Transverse colon (tissue), 4 donors: Measurements from ENCODE around the gene MYRIP. TPM values are rescaled to one million over a fixed set of nuclear protein-coding genes. Genes with fewer than 3 reads are reported as not detected.

Experiments used
- DNase-seq: peaks from one replicate; pipeline ENCODE4 v3.0.0-alpha.2; 2019
- H3K27ac ChIP-seq, 4 donors: fragments of 200-600 bp; sonication (generic); 2 replicates each; pipeline ENCODE4 v1.5.1; 2016 to 2018; ENCODE audit warnings: inconsistent platforms in 4 of 4
- H3K27me3 ChIP-seq: fragments of 200-600 bp; sonication (generic); 2 replicates; pipeline ENCODE4 v1.5.1; 2017; ENCODE audit warnings: inconsistent platforms
- H3K36me3 ChIP-seq, 4 donors: fragments of 200-600 bp; sonication (generic); 2 replicates each; pipeline ENCODE4 v1.5.1; 2017 to 2019; ENCODE audit warnings: inconsistent platforms in 4 of 4
- H3K4me1 ChIP-seq, 4 donors: fragments of 200-600 bp; sonication (generic); 2 replicates each; pipeline ENCODE4 v1.5.1; 2017 to 2020; ENCODE audit warnings: inconsistent platforms in 4 of 4
- H3K4me3 ChIP-seq, 4 donors: fragments of 200-600 bp; sonication (generic); 1 replicate in 1 of 4; 2 replicates in 3 of 4; pipeline versions ENCODE4 v1.5.1 to v1.6.1; 2017 to 2019; ENCODE audit warnings: inconsistent platforms in 4 of 4
- H3K9me3 ChIP-seq, 2 donors: fragments of 200-600 bp; sonication (generic); 2 replicates each; pipeline ENCODE4 v1.5.1; 2017 to 2019; ENCODE audit warnings: inconsistent platforms in 2 of 2
- CTCF ChIP-seq, 5 experiments: fragments of 200-600 bp in 3 of 5; fragments of 450-650 bp in 2 of 5; sonication (generic) in 3 of 5; IDR thresholded peaks; 1 replicate in 2 of 5; 2 replicates in 3 of 5; pipeline ENCODE4 v1.5.1; 2016 to 2017; ENCODE audit warnings: antibody characterized with exemption in 5 of 5, inconsistent platforms in 3 of 5, mild to moderate bottlenecking in 2 of 5, moderate library complexity in 1 of 5
- EP300 ChIP-seq: sonication (generic); formaldehyde crosslinking; IDR thresholded peaks from one replicate; pipeline ENCODE4 v1.6.1; 2017; ENCODE audit warnings: antibody characterized with exemption, low read depth
- POLR2A ChIP-seq: fragments of 450-650 bp; IDR thresholded peaks from one replicate; pipeline ENCODE4 v1.6.1; 2016; ENCODE audit warnings: antibody characterized with exemption, mild to moderate bottlenecking, moderate library complexity
- POLR2AphosphoS5 ChIP-seq, 3 donors: sonication (generic); formaldehyde crosslinking; IDR thresholded peaks; one replicate each; pipeline ENCODE4 v1.6.1; 2016; ENCODE audit warnings: antibody characterized with exemption in 3 of 3
- WGBS, 2 donors: methylation state at CpG; one replicate each; pipeline ENCODE4 v1.1.5; 2018; ENCODE audit warnings: low coverage in 1 of 2; 5-methylcytosine and 5-hydroxymethylcytosine counted together
- in situ Hi-C, 4 donors: fragments of 200-750 bp; cut with MboI; loops; one replicate each; pipeline versions ENCODE4 v1.15.0 to v1.15.1; 2017; ENCODE audit warnings: low sequenced_read_pairs in 3 of 4, low pct_ligation_motif_present in 1 of 4, low pct_unique_long_range_greater_than_20kb in 1 of 4
- intact Hi-C: fragments of 100-400 bp; cut with DNase I; formaldehyde crosslinking; loops from one replicate; pipeline ENCODE4 v1.15.1; 2023; ENCODE audit warnings: low total_unique reads
- total RNA-seq, 4 donors: library from RNA; depleted of rRNA; stranded (reverse); fragments of >200 nt; gene quantifications; one replicate each; pipeline ENCODE4 v1.1.0, GENCODE V29; 2016

Gene MYRIP
- total RNA-seq, 4 donors from 2014 or later, result 2.6 to 19.7 (median 5.4) TPM

- 83 to 100% methylated on average over 1 to 2 of the region's 2 CpGs for WGBS, 2 donors
- H3K4me3 ChIP-seq, result no peak overlapping the region
- H3K36me3 ChIP-seq, result no peaks in the 10 kb centered on the region
- no peaks in the 10 kb centered on the region for H3K9me3 ChIP-seq
- in situ Hi-C loops, result no loop called here
- H3K4me1 ChIP-seq, result peaks cover 0 to 3% (median 0%) of the 10 kb centered on the region in 4 donors
- no peak for DNase-seq
- no peak for TF ChIP-seq POLR2A
- no peaks in the 10 kb centered on the region for H3K27me3 ChIP-seq
- H3K27ac ChIP-seq, result no peak overlapping the region
- intact Hi-C loops, result no loop called here
Observed at GRCh38 chr3:40232626-40233025, 423.2 kb downstream of the MYRIP start.

GRCh38 chr3:40237159-40237558 is 427.8 kb downstream of the MYRIP start:
- in situ Hi-C loops (no loop called here), intact Hi-C loops (no loop called here)
- TF ChIP-seq POLR2A (no peak), POLR2AphosphoS5 (IDR thresholded peaks at IDR 0.05) (no peak), CTCF (IDR thresholded peaks at IDR 0.05) (no peak), EP300 (no peak)
- Histone ChIP-seq H3K4me1 (no peaks in the 10 kb centered on the region), H3K27ac (no peak overlapping the region), H3K4me3 (no peak overlapping the region), H3K36me3 (no peaks in the 10 kb centered on the region), H3K27me3 (no peaks in the 10 kb centered on the region), H3K9me3 (no peaks in the 10 kb centered on the region)
- no peak for DNase-seq
- 50% methylated on average over 1 of the region's 1 CpG; no CpG with 5 or more reads in 1 of the 2 donors for WGBS, 2 donors

- Histone ChIP-seq H3K4me3 (no peak overlapping the region), H3K36me3 (no peaks in the 10 kb centered on the region), H3K27me3 (no peaks in the 10 kb centered on the region), H3K9me3 (no peaks in the 10 kb centered on the region), H3K27ac (no peak overlapping the region), H3K4me1 (no peaks in the 10 kb centered on the region)
- intact Hi-C loops (no loop called here), in situ Hi-C loops (no loop called here)
- no peak for TF ChIP-seq POLR2A
- TF ChIP-seq POLR2AphosphoS5 (IDR thresholded peaks at IDR 0.05), result no peak
- TF ChIP-seq CTCF (IDR thresholded peaks at IDR 0.05), result peak in 1 of 5 experiments; percentile 6
- no peak for TF ChIP-seq EP300
- DNase-seq, result no peak
- 54 to 82% methylated on average over 4 to 8 of the region's 8 CpGs for WGBS, 2 donors
Observed at GRCh38 chr3:40237889-40238571, 428.6 kb downstream of the MYRIP start.

- TF ChIP-seq EP300 (no peak), CTCF (IDR thresholded peaks at IDR 0.05) (no peak), POLR2AphosphoS5 (IDR thresholded peaks at IDR 0.05) (no peak), POLR2A (no peak)
- DNase-seq, result no peak
- H3K4me1 ChIP-seq, result no peaks in the 10 kb centered on the region
- 92 to 100% methylated on average over 1 of the region's 1 CpG for WGBS, 2 donors
- intact Hi-C loops, result no loop called here
- H3K27me3 ChIP-seq, result no peaks in the 10 kb centered on the region
- in situ Hi-C loops, result no loop called here
- no peak overlapping the region for H3K4me3 ChIP-seq
- no peak overlapping the region for H3K27ac ChIP-seq
- no peaks in the 10 kb centered on the region for H3K36me3 ChIP-seq
- H3K9me3 ChIP-seq, result no peaks in the 10 kb centered on the region
Observed at GRCh38 chr3:40240921-40241320, 431.5 kb downstream of the MYRIP start.

- no peak for DNase-seq
- in situ Hi-C loops, result no loop called here
- Histone ChIP-seq H3K4me3 (no peak overlapping the region), H3K4me1 (no peaks in the 10 kb centered on the region), H3K9me3 (no peaks in the 10 kb centered on the region), H3K27me3 (no peaks in the 10 kb centered on the region), H3K36me3 (no peaks in the 10 kb centered on the region), H3K27ac (no peak overlapping the region)
- TF ChIP-seq EP300 (no peak), POLR2AphosphoS5 (IDR thresholded peaks at IDR 0.05) (no peak), POLR2A (no peak), CTCF (IDR thresholded peaks at IDR 0.05) (no peak)
- intact Hi-C loops, result no loop called here
- WGBS, 2 donors, result 96 to 100% methylated on average over 1 of the region's 1 CpG
Observed at GRCh38 chr3:40242216-40242615, 432.8 kb downstream of the MYRIP start.
